ENCODE data around the gene NPR1. TPM values are rescaled to one million over a fixed set of nuclear protein-coding genes. Genes with fewer than 3 reads are reported as not detected.
A peak's percentile ranks its signal among the peaks of the same experiment; 100 is the strongest.

NPR1 gene
- total and polyA plus RNA-seq, 2 of the 13 experiments (the other 11 are each of a cell fraction or from before 2014, with no cell fraction given): not detected

DNA sequence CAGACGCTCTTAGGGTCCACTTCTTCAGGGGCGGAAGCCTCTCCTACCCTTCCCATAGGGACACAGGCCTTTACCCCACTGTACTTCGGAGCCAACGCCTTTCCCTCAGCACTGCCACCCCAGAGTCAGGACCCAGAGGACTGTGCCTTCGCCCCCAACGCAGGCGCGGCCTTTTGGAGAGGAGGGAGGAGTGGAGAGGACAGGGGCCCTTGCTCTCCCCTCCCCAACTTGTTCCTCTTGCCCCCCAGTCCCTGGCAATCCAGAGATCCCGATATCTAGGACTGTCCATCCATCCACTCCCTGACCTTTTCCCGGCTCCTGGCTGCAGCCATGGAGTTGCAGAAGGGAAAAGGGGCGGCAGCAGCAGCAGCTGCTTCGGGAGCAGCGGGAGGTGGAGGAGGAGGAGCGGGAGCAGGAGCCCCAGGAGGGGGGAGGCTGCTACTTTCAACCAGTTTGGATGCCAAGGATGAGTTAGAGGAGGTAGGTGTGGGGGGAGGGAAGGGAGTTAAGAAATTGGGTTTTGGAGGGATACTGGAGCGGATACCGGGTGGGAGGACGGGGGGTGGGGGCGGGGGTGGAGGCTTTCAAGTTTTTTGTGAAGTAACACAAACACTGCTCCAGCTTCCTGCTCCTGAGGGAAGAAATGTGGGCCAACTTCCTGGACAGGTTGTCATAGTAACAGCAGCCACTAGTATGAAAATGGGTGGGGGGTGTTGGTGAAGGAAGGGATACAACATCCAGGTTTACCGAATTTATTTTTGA lies 50.0 kb downstream of the NPR1 start:
- no peak for FAIRE-seq
- no peaks in the 10 kb centered on the region; a peak in 1 of 5 replicates for H3K27me3 ChIP-seq (ENCODE audit: control insufficient read depth in 1 of 2, insufficient read depth in 2 of 2, low read length in 2 of 2)
- H3K36me3 ChIP-seq (replicated peaks in 1 of 2; ENCODE audit: control insufficient read depth in 1 of 2, insufficient read depth in 2 of 2, low read length in 2 of 2): no peaks in the 10 kb centered on the region
- peak overlapping the region; percentile 95 for H3K27ac ChIP-seq (ENCODE audit: extremely low read length, insufficient read depth, low read length)
- peak overlapping the region; percentile 89 to 95 (median 92) for H3K4me3 ChIP-seq (replicated peaks in 1 of 3; ENCODE audit: insufficient read depth in 1 of 3, low read depth in 2 of 3, low read length in 3 of 3)
- H3K4me1 ChIP-seq (ENCODE audit: insufficient read depth, low read length): peaks cover 49% of the 10 kb centered on the region
- peak overlapping the region; percentile 100 for H3K9ac ChIP-seq (ENCODE audit: insufficient read depth, low read depth, low read length)
- no peaks in the 10 kb centered on the region for H4K20me1 ChIP-seq (ENCODE audit: insufficient read depth, low read length)
- ChIA-PET POLR2A (interaction anchor here (0.5 to 3.2 kb wide), 29 partner anchors 8 to 1966 kb away, joined by 3 to 27 read pairs (median 5); partner anchors contain the start of genes CHTOP, CREB3L4, JTB and MRPL9), CTCF (ENCODE audit: low intra/inter-chr PET ratio, low total read pairs) (no interaction called here)
- BruUV-seq (replicated peaks): TSS peak; percentile 87
- no peak overlapping the region for H2AFZ ChIP-seq (ENCODE audit: low read length)
- peak; percentile 49 for DNase-seq (ENCODE audit: low spot score)
- intact Hi-C loops (cut with micrococcal nuclease; ENCODE audit: unreplicated experiment): loop anchor here (2.0 to 5.0 kb wide), 2 partner anchors 14 to 56 kb away; partner anchors contain the start of gene ILF2
- 2% methylated on average over 19 of the region's 19 CpGs for WGBS (ENCODE audit: low lambda C conversion rate)
- peak; percentile 16 for ATAC-seq
- in situ Hi-C loops (cut with HindIII; ENCODE audit: extremely low pct_ligation_motif_present, low pct_unique_long_range_greater_than_20kb): no loop called here
- H3K79me2 ChIP-seq (ENCODE audit: insufficient read depth, low read length): peaks cover 12% of the 10 kb centered on the region
- H3K9me3 ChIP-seq (ENCODE audit: low read length): no peaks in the 10 kb centered on the region
- peak overlapping the region; percentile 93 for H3K4me2 ChIP-seq (ENCODE audit: low read depth, low read length)
- TF ChIP-seq, protein P1, sequence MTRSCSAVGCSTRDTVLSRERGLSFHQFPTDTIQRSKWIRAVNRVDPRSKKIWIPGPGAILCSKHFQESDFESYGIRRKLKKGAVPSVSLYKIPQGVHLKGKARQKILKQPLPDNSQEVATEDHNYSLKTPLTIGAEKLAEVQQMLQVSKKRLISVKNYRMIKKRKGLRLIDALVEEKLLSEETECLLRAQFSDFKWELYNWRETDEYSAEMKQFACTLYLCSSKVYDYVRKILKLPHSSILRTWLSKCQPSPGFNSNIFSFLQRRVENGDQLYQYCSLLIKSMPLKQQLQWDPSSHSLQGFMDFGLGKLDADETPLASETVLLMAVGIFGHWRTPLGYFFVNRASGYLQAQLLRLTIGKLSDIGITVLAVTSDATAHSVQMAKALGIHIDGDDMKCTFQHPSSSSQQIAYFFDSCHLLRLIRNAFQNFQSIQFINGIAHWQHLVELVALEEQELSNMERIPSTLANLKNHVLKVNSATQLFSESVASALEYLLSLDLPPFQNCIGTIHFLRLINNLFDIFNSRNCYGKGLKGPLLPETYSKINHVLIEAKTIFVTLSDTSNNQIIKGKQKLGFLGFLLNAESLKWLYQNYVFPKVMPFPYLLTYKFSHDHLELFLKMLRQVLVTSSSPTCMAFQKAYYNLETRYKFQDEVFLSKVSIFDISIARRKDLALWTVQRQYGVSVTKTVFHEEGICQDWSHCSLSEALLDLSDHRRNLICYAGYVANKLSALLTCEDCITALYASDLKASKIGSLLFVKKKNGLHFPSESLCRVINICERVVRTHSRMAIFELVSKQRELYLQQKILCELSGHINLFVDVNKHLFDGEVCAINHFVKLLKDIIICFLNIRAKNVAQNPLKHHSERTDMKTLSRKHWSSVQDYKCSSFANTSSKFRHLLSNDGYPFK (CRISPR knock-in tag; IDR thresholded peaks at IDR 0.05; ENCODE audit: borderline replicate concordance): 0 out of 2 replicates have a peak, but pooled peaks have one; percentile 10
- TF ChIP-seq TGIF2 (CRISPR knock-in tag; IDR thresholded peaks at IDR 0.05) (0 out of 2 replicates have a peak, but pooled peaks have one; percentile 26), PCBP2 (optimal IDR thresholded peaks at IDR 0.05; ENCODE audit: low read depth, low read length, poor library complexity, severe bottlenecking) (peak; percentile 74), SIN3A (IDR thresholded peaks at IDR 0.05; ENCODE audit: borderline replicate concordance, low read depth, low read length) (0 out of 2 replicates have a peak, but pooled peaks have one; percentile 36), HNRNPK (IDR thresholded peaks at IDR 0.05; ENCODE audit: low read depth, low read length, poor library complexity, severe bottlenecking) (peak; percentile 14), SAP130 (CRISPR knock-in tag; IDR thresholded peaks at IDR 0.05; ENCODE audit: low read depth) (peak; percentile 29; the same call in 1 of the 2 replicates), POLR2AphosphoS5 (IDR thresholded peaks at IDR 0.05; ENCODE audit: low read depth, low read length) (0 out of 2 replicates have a peak, but pooled peaks have one; percentile 30), AGO2 (optimal IDR thresholded peaks at IDR 0.05; ENCODE audit: low read depth, low read length) (peak; percentile 43), ELF3 (CRISPR knock-in tag; IDR thresholded peaks at IDR 0.05) (0 out of 2 replicates have a peak, but pooled peaks have one; percentile 14), POLR2G (IDR thresholded peaks at IDR 0.05; ENCODE audit: low read depth, low read length) (0 out of 2 replicates have a peak, but pooled peaks have one; percentile 27), MEIS2 (CRISPR knock-in tag; IDR thresholded peaks at IDR 0.05) (0 out of 2 replicates have a peak, but pooled peaks have one; percentile 23), YEATS4 (CRISPR knock-in tag; IDR thresholded peaks at IDR 0.05; ENCODE audit: borderline replicate concordance) (peak; percentile 67; the same call in 1 of the 2 replicates), CREB1 (IDR thresholded peaks at IDR 0.05) (no peak), CREB1 (CRISPR knock-in tag; IDR thresholded peaks at IDR 0.05) (no peak)
- TF ChIP-seq, protein P2, sequence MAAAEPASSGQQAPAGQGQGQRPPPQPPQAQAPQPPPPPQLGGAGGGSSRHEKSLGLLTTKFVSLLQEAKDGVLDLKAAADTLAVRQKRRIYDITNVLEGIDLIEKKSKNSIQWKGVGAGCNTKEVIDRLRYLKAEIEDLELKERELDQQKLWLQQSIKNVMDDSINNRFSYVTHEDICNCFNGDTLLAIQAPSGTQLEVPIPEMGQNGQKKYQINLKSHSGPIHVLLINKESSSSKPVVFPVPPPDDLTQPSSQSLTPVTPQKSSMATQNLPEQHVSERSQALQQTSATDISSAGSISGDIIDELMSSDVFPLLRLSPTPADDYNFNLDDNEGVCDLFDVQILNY (CRISPR knock-in tag; conservative IDR thresholded peaks at IDR 0.05): no peak
- TF ChIP-seq, protein P3, sequence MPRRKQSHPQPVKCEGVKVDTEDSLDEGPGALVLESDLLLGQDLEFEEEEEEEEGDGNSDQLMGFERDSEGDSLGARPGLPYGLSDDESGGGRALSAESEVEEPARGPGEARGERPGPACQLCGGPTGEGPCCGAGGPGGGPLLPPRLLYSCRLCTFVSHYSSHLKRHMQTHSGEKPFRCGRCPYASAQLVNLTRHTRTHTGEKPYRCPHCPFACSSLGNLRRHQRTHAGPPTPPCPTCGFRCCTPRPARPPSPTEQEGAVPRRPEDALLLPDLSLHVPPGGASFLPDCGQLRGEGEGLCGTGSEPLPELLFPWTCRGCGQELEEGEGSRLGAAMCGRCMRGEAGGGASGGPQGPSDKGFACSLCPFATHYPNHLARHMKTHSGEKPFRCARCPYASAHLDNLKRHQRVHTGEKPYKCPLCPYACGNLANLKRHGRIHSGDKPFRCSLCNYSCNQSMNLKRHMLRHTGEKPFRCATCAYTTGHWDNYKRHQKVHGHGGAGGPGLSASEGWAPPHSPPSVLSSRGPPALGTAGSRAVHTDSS (CRISPR knock-in tag; conservative IDR thresholded peaks at IDR 0.05): no peak
- TF ChIP-seq, protein P4, sequence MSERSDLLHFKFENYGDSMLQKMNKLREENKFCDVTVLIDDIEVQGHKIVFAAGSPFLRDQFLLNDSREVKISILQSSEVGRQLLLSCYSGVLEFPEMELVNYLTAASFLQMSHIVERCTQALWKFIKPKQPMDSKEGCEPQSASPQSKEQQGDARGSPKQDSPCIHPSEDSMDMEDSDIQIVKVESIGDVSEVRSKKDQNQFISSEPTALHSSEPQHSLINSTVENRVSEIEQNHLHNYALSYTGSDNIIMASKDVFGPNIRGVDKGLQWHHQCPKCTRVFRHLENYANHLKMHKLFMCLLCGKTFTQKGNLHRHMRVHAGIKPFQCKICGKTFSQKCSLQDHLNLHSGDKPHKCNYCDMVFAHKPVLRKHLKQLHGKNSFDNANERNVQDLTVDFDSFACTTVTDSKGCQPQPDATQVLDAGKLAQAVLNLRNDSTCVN (CRISPR knock-in tag; IDR thresholded peaks at IDR 0.05; ENCODE audit: borderline replicate concordance): 0 out of 2 replicates have a peak, but pooled peaks have one; percentile 28

Measured in HepG2 (cell line).